PFSK-1 (cell line): ENCODE data around the gene TM4SF18.

ENCODE experiments used
- POLR2AphosphoS5 ChIP-seq: IDR thresholded peaks from 2 replicates; pipeline ENCODE4 v1.6.1; 2012; ENCODE audit warnings: low read depth, mild to moderate bottlenecking, control low read depth, low read length, moderate library complexity
- TAF1 ChIP-seq: IDR thresholded peaks from 2 replicates; pipeline ENCODE4 v1.6.1; 2012; ENCODE audit warnings: low read length, control low read depth, borderline replicate concordance; ENCODE audit not compliant: insufficient read depth
- TF ChIP-seq, protein P1 (sequence below), 2 experiments: IDR thresholded peaks; 2 replicates each; pipeline versions ENCODE4 v1.6.1 to v1.8.0; 2011 to 2012; ENCODE audit warnings: low read depth in 2 of 2, low read length in 2 of 2, control low read depth in 1 of 2, inconsistent platforms in 1 of 2, mild to moderate bottlenecking in 1 of 2, moderate library complexity in 1 of 2; ENCODE audit not compliant: insufficient read depth in 1 of 2

- TF ChIP-seq POLR2AphosphoS5 (no peak), TAF1 (no peak)
- TF ChIP-seq, protein P1, sequence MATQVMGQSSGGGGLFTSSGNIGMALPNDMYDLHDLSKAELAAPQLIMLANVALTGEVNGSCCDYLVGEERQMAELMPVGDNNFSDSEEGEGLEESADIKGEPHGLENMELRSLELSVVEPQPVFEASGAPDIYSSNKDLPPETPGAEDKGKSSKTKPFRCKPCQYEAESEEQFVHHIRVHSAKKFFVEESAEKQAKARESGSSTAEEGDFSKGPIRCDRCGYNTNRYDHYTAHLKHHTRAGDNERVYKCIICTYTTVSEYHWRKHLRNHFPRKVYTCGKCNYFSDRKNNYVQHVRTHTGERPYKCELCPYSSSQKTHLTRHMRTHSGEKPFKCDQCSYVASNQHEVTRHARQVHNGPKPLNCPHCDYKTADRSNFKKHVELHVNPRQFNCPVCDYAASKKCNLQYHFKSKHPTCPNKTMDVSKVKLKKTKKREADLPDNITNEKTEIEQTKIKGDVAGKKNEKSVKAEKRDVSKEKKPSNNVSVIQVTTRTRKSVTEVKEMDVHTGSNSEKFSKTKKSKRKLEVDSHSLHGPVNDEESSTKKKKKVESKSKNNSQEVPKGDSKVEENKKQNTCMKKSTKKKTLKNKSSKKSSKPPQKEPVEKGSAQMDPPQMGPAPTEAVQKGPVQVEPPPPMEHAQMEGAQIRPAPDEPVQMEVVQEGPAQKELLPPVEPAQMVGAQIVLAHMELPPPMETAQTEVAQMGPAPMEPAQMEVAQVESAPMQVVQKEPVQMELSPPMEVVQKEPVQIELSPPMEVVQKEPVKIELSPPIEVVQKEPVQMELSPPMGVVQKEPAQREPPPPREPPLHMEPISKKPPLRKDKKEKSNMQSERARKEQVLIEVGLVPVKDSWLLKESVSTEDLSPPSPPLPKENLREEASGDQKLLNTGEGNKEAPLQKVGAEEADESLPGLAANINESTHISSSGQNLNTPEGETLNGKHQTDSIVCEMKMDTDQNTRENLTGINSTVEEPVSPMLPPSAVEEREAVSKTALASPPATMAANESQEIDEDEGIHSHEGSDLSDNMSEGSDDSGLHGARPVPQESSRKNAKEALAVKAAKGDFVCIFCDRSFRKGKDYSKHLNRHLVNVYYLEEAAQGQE (IDR thresholded peaks at IDR 0.05; ENCODE audit: insufficient read depth in 1 of 2, low read depth in 2 of 2, low read length in 2 of 2): no peak
These were observed 13.7 kb downstream of the TM4SF18 start for GRCh38 chr3:149319750-149320149.
